GM18526 (cell line): ENCODE measurements around the gene GATAD2A.

Experiments
- POLR2A ChIP-seq: IDR thresholded peaks from 3 replicates; pipeline ENCODE4 v1.6.1; 2011; ENCODE audit not compliant: insufficient read length; ENCODE audit errors: extremely low read depth

The GATAD2A gene

GRCh38 chr19:19410553-19411550 is 5.4 kb downstream of the GATAD2A start:
- no peak for TF ChIP-seq POLR2A

- TF ChIP-seq POLR2A, result no peak
Measured at GRCh38 chr19:19416280-19416679, 10.8 kb downstream of the GATAD2A start.

GRCh38 chr19:19417046-19417445 is 11.6 kb downstream of the GATAD2A start:
- no peak for TF ChIP-seq POLR2A

GRCh38 chr19:19417628-19418245 is 12.3 kb downstream of the GATAD2A start:
- no peak for TF ChIP-seq POLR2A

GRCh38 chr19:19418555-19419260 is 13.2 kb downstream of the GATAD2A start:
- no peak for TF ChIP-seq POLR2A

GRCh38 chr19:19420570-19421298 is 15.3 kb downstream of the GATAD2A start:
- TF ChIP-seq POLR2A, result no peak

- TF ChIP-seq POLR2A, result no peak
Measured at GRCh38 chr19:19421299-19421696, 15.8 kb downstream of the GATAD2A start.

GRCh38 chr19:19422156-19422555 is 16.7 kb downstream of the GATAD2A start:
- no peak for TF ChIP-seq POLR2A

- TF ChIP-seq POLR2A, result no peak
Measured at GRCh38 chr19:19423322-19423721, 17.8 kb downstream of the GATAD2A start.

GRCh38 chr19:19425170-19425875 is 19.8 kb downstream of the GATAD2A start:
- no peak for TF ChIP-seq POLR2A

GRCh38 chr19:19426216-19426615 is 20.7 kb downstream of the GATAD2A start:
- no peak for TF ChIP-seq POLR2A

- no peak for TF ChIP-seq POLR2A
Measured at GRCh38 chr19:19426799-19427198, 21.3 kb downstream of the GATAD2A start.

- no peak for TF ChIP-seq POLR2A
Measured at GRCh38 chr19:19427302-19427701, 21.8 kb downstream of the GATAD2A start.

GRCh38 chr19:19427944-19428343 is 22.5 kb downstream of the GATAD2A start:
- TF ChIP-seq POLR2A, result no peak
